H9 (cell line): ENCODE measurements around the gene ERCC2. TPM values are rescaled to one million over a fixed set of nuclear protein-coding genes. Genes with fewer than 3 reads are reported as not detected.
"Not testable (repeated sequence)": the region's sequence is repeated elsewhere in the genome, so short reads cannot be mapped to it uniquely, and the experiment has no call there.

ENCODE experiments used
- DNase-seq: peaks from one replicate; pipeline ENCODE4 v3.0.0-alpha.2; 2017
- H2AFZ ChIP-seq: one replicate; pipeline ENCODE4 v1.6.1; 2013; ENCODE audit warnings: mild to moderate bottlenecking, low read length, control low read depth, moderate library complexity
- H2AK5ac ChIP-seq: 2 replicates; pipeline ENCODE4 v1.6.1; 2013; ENCODE audit warnings: low read length, control low read depth, mixed read lengths; ENCODE audit not compliant: insufficient read length
- H2BK120ac ChIP-seq: one replicate; pipeline ENCODE4 v1.6.1; 2013; ENCODE audit warnings: low read depth, mild to moderate bottlenecking, low read length, control low read depth, inconsistent platforms; ENCODE audit not compliant: poor library complexity, severe bottlenecking
- H2BK12ac ChIP-seq: 2 replicates; pipeline ENCODE4 v1.6.1; 2013; ENCODE audit warnings: low read length, control low read depth, mixed read lengths, low read depth; ENCODE audit not compliant: insufficient read length
- H2BK15ac ChIP-seq: 2 replicates; pipeline ENCODE4 v1.6.1; 2013; ENCODE audit warnings: low read depth, low read length, control low read depth
- H2BK20ac ChIP-seq: one replicate; pipeline ENCODE4 v1.6.1; 2013; ENCODE audit warnings: low read depth, mild to moderate bottlenecking, low read length, control low read depth, inconsistent platforms; ENCODE audit not compliant: poor library complexity, severe bottlenecking
- H2BK5ac ChIP-seq: 2 replicates; pipeline ENCODE4 v1.6.1; 2013; ENCODE audit warnings: low read length, control low read depth, mixed read lengths; ENCODE audit not compliant: insufficient read length
- H3K14ac ChIP-seq: 2 replicates; pipeline ENCODE4 v1.6.1; 2013; ENCODE audit warnings: low read length, control low read depth; ENCODE audit not compliant: insufficient read depth
- H3K18ac ChIP-seq: 2 replicates; pipeline ENCODE4 v1.6.1; 2013; ENCODE audit warnings: low read depth, mild to moderate bottlenecking, mixed read lengths, low read length, control low read depth; ENCODE audit not compliant: insufficient read length
- H3K23ac ChIP-seq: 2 replicates; pipeline ENCODE4 v1.6.1; 2013; ENCODE audit warnings: low read length, control low read depth, mixed read lengths, low read depth; ENCODE audit not compliant: insufficient read length
- H3K23me2 ChIP-seq: 2 replicates; pipeline ENCODE4 v1.6.1; 2013; ENCODE audit warnings: low read depth, mild to moderate bottlenecking, mixed read lengths, low read length, control low read depth; ENCODE audit not compliant: insufficient read length, poor library complexity, severe bottlenecking
- H3K27ac ChIP-seq: 2 replicates; pipeline ENCODE4 v1.5.1; 2013; ENCODE audit warnings: low read length, control low read depth, mixed read lengths, low read depth; ENCODE audit not compliant: insufficient read length
- H3K27me3 ChIP-seq: 2 replicates; pipeline ENCODE4 v1.6.1; 2013; ENCODE audit warnings: low read length, control low read depth, inconsistent platforms; ENCODE audit not compliant: insufficient read depth
- H3K4ac ChIP-seq: 2 replicates; pipeline ENCODE4 v1.6.1; 2013; ENCODE audit warnings: low read depth, mild to moderate bottlenecking, control low read depth, inconsistent platforms, low read length, moderate library complexity
- H3K4me1 ChIP-seq: 2 replicates; pipeline ENCODE4 v1.6.1; 2013; ENCODE audit warnings: low read length, control low read depth, inconsistent platforms; ENCODE audit not compliant: insufficient read depth
- H3K4me2 ChIP-seq: 2 replicates; pipeline ENCODE4 v1.6.1; 2013; ENCODE audit warnings: low read length, control low read depth, mixed read lengths; ENCODE audit not compliant: insufficient read length, insufficient read depth
- H3K56ac ChIP-seq: 2 replicates; pipeline ENCODE4 v1.6.1; 2013; ENCODE audit warnings: low read depth, mild to moderate bottlenecking, mixed read lengths, low read length, control low read depth; ENCODE audit not compliant: insufficient read length
- H3K79me1 ChIP-seq: 2 replicates; pipeline ENCODE4 v1.6.1; 2013; ENCODE audit warnings: low read depth, mild to moderate bottlenecking, moderate library complexity, low read length, control low read depth, inconsistent platforms; ENCODE audit not compliant: insufficient read depth, poor library complexity, severe bottlenecking
- H3K79me2 ChIP-seq: 2 replicates; pipeline ENCODE4 v1.6.1; 2013; ENCODE audit warnings: low read length, control low read depth, inconsistent platforms; ENCODE audit not compliant: insufficient read depth
- H3K9ac ChIP-seq: 2 replicates; pipeline ENCODE4 v1.6.1; 2013; ENCODE audit warnings: low read length, control low read depth, mixed read lengths; ENCODE audit not compliant: insufficient read length; ENCODE audit errors: extremely low read depth
- H3K9me3 ChIP-seq: one replicate; pipeline ENCODE4 v1.6.1; 2013; ENCODE audit warnings: low read depth, low read length, inconsistent platforms; ENCODE audit not compliant: control insufficient read depth
- H3T11ph ChIP-seq: one replicate; pipeline ENCODE4 v1.6.1; 2013; ENCODE audit warnings: mild to moderate bottlenecking, low read length, control low read depth, inconsistent platforms
- H4K20me1 ChIP-seq: one replicate; pipeline ENCODE4 v1.6.1; 2013; ENCODE audit not compliant: control insufficient read depth, insufficient read length, insufficient read depth
- H4K5ac ChIP-seq: 2 replicates; pipeline ENCODE4 v1.6.1; 2013; ENCODE audit warnings: low read depth, mild to moderate bottlenecking, mixed read lengths, low read length, control low read depth; ENCODE audit not compliant: insufficient read length
- H4K8ac ChIP-seq: replicated peaks from 2 replicates; pipeline ENCODE4 v1.6.1; 2013; ENCODE audit warnings: low read length, control low read depth, mixed read lengths, low read depth; ENCODE audit not compliant: insufficient read length
- H4K91ac ChIP-seq: 2 replicates; pipeline ENCODE4 v1.6.1; 2013; ENCODE audit warnings: low read depth, mild to moderate bottlenecking, moderate library complexity, mixed read lengths, low read length, control low read depth; ENCODE audit not compliant: insufficient read length
- H3K27ac Mint-ChIP-seq, 3 experiments: 2 replicates in 2 of 3; 3 replicates in 1 of 3; pipeline ENCODE4 v1.8.0; 2020 to 2021; ENCODE audit warnings: mixed read lengths in 3 of 3, mild to moderate bottlenecking in 1 of 3, moderate library complexity in 1 of 3
- H3K27me3 Mint-ChIP-seq: 2 replicates; pipeline ENCODE4 v1.8.0; 2021; ENCODE audit warnings: low read depth, mild to moderate bottlenecking, moderate library complexity, mixed read lengths
- H3K36me3 Mint-ChIP-seq, 3 experiments: 2 replicates in 2 of 3; 3 replicates in 1 of 3; pipeline ENCODE4 v1.8.0; 2020 to 2021; ENCODE audit warnings: low read depth in 3 of 3, mixed read lengths in 3 of 3; ENCODE audit not compliant: insufficient read depth in 1 of 3
- H3K4me1 Mint-ChIP-seq, 2 experiments: 2 replicates each; pipeline ENCODE4 v1.8.0; 2020; ENCODE audit warnings: mixed read lengths in 2 of 2
- H3K4me3 Mint-ChIP-seq, 2 experiments: 2 replicates in 1 of 2; 3 replicates in 1 of 2; pipeline ENCODE4 v1.8.0; 2020 to 2021; ENCODE audit warnings: mild to moderate bottlenecking in 2 of 2, mixed read lengths in 2 of 2, moderate library complexity in 1 of 2
- H3K9me3 Mint-ChIP-seq, 2 experiments: 2 replicates in 1 of 2; 3 replicates in 1 of 2; pipeline ENCODE4 v1.8.0; 2020; ENCODE audit warnings: mild to moderate bottlenecking in 2 of 2, mixed read lengths in 2 of 2, moderate library complexity in 1 of 2
- CTCF ChIP-seq: fragments of 200-600 bp; sonication (generic); conservative IDR thresholded peaks from 3 replicates; pipeline ENCODE4 v1.8.0; 2021; ENCODE audit warnings: antibody characterized with exemption, mild to moderate bottlenecking
- WGBS: extraction: QIAGEN DNeasy Blood & Tissue Kit; methylation state at CpG from one replicate; pipeline ENCODE4 v1.1.7; 2013; ENCODE audit warnings: missing lambda C conversion rate, low lambda C conversion rate, mixed read lengths; ENCODE audit not compliant: insufficient read length; ENCODE audit errors: extremely low coverage; 5-methylcytosine and 5-hydroxymethylcytosine counted together
- total RNA-seq: library from RNA; stranded (reverse); gene quantifications from 2 replicates; pipeline ENCODE4 v1.2.1, GENCODE V29; 2021

The ERCC2 gene
- total RNA-seq, 1 experiment from 2014 or later, result 98.7 TPM

GRCh38 chr19:45408121-45408520 lies 37.7 kb upstream of the ERCC2 start:
- H4K91ac ChIP-seq, result no peak overlapping the region
- no peak overlapping the region for H3K23ac ChIP-seq
- no peaks in the 10 kb centered on the region for H3K27me3 ChIP-seq
- peaks cover 18% of the 10 kb centered on the region for H3K23me2 ChIP-seq
- H4K8ac ChIP-seq, result no peak overlapping the region
- no peak overlapping the region for H2AFZ ChIP-seq
- H3K4me2 ChIP-seq, result no peak overlapping the region
- H3K9me3 ChIP-seq, result no peaks in the 10 kb centered on the region
- peak overlapping the region; percentile 99 for H3K4me3 Mint-ChIP-seq
- no peak overlapping the region for H4K5ac ChIP-seq
- H3K27ac ChIP-seq, result no peak overlapping the region
- peak overlapping the region in 2 of 3 experiments; percentile 39 to 59; a peak in 3 of 7 replicates for H3K27ac Mint-ChIP-seq
- H2BK12ac ChIP-seq, result no peak overlapping the region
- no peak overlapping the region for H2AK5ac ChIP-seq
- H3K36me3 Mint-ChIP-seq, result peaks cover 18 to 42% (median 37%) of the 10 kb centered on the region in 3 experiments; a peak in 6 of 7 replicates
- H3T11ph ChIP-seq, result no peak overlapping the region
- DNase-seq, result no peak
- H2BK120ac ChIP-seq, result no peak overlapping the region
- no CpG with 5 or more reads among the region's 8 CpGs for WGBS
- no peak overlapping the region for H2BK15ac ChIP-seq
- peaks cover 19 to 23% of the 10 kb centered on the region in 2 experiments for H3K4me1 Mint-ChIP-seq
- no peak overlapping the region for H3K14ac ChIP-seq
- H3K79me2 ChIP-seq, result no peaks in the 10 kb centered on the region; the same call in 1 of the 2 replicates
- H3K9ac ChIP-seq, result no peak overlapping the region
- no peaks in the 10 kb centered on the region for H3K79me1 ChIP-seq
- H3K56ac ChIP-seq, result no peak overlapping the region
- no peak overlapping the region for H3K18ac ChIP-seq
- no peaks in the 10 kb centered on the region; a peak in 1 of 5 replicates for H3K9me3 Mint-ChIP-seq
- H3K4me1 ChIP-seq, result 0 out of 2 replicates have a peak, but pooled peaks cover 3% of the 10 kb centered on the region
- H3K4ac ChIP-seq, result no peak overlapping the region
- H2BK20ac ChIP-seq, result no peak overlapping the region
- TF ChIP-seq CTCF, result no peak
- no peaks in the 10 kb centered on the region for H4K20me1 ChIP-seq
- no peak overlapping the region for H2BK5ac ChIP-seq
- peaks cover 4% of the 10 kb centered on the region; the same call in 1 of the 2 replicates for H3K27me3 Mint-ChIP-seq

- peaks cover 18 to 39% (median 32%) of the 10 kb centered on the region in 3 experiments; a peak in 6 of 7 replicates for H3K36me3 Mint-ChIP-seq
- not testable (repeated sequence) for H2BK5ac ChIP-seq, H3K9ac ChIP-seq, H4K8ac ChIP-seq, H3K9me3 ChIP-seq, H4K5ac ChIP-seq, H3K14ac ChIP-seq, H2BK12ac ChIP-seq, H3K27ac ChIP-seq, H3K56ac ChIP-seq, H3K27me3 Mint-ChIP-seq, H2AFZ ChIP-seq, H3K18ac ChIP-seq, H4K91ac ChIP-seq, H3K27ac Mint-ChIP-seq, H2BK20ac ChIP-seq, H3K23ac ChIP-seq, H4K20me1 ChIP-seq, H3T11ph ChIP-seq, H3K4ac ChIP-seq, H3K79me2 ChIP-seq, H3K4me1 ChIP-seq, DNase-seq, H2BK120ac ChIP-seq, H3K79me1 ChIP-seq, H2AK5ac ChIP-seq, H2BK15ac ChIP-seq, H3K27me3 ChIP-seq, H3K9me3 Mint-ChIP-seq
- H3K4me1 Mint-ChIP-seq, result peaks cover 19 to 28% of the 10 kb centered on the region in 2 experiments
- WGBS, result no CpG with 5 or more reads among the region's 5 CpGs
- Histone ChIP-seq H3K23me2 (peaks cover 18% of the 10 kb centered on the region), H3K4me2 (peak overlapping the region; percentile 93)
- peak overlapping the region; percentile 99 for H3K4me3 Mint-ChIP-seq
Measured at GRCh38 chr19:45407585-45407984, 37.2 kb upstream of the ERCC2 start.
